ENCODE measurements around the gene MMEL1. TPM values are rescaled to one million over a fixed set of nuclear protein-coding genes. Genes with fewer than 3 reads are reported as not detected.

MMEL1 gene
- total and polyA plus RNA-seq, 2 donors (not counting 1 experiment from before 2014, with no cell fraction given), result not detected

DNA sequence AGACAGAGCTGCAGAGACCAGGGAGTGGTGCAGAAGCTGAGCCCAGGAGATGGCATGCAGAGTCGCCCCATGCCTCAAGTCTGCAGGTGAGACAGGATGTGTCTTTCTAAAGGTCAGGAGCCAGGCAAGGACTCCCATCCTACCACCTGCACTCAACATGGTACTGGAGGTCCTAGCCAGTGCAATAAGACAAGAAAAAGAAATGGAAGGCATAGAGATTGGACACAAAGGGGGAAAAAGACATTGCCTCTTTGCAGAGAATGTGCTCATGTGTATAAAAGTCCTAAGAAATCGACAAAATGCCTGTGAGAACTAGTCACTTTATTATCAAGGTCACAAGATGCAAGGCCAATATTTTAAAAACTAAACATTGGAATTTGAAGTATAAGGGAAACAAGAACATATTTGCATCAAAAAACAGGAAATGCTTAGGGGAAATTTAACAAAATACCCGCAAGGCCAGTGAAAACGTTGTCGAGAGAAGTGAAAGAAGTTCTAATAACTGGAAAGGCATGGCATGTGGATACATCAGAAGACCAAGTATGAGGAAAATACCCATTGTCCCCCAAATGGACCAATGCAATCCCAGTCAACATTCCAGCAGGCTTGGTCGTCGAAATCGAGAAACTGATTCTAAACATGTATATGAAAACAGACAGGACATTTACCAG lies 59.4 kb downstream of the MMEL1 start:
- no peak overlapping the region for H3K4me3 Mint-ChIP-seq
- CTCF ChIA-PET, result interaction anchor here (1.2 to 6.1 kb wide), 2 partner anchors 12 to 17 kb away, joined by 6 to 33 read pairs; partner anchors contain the start of gene TNFRSF14
- DNase-seq, result no peak
- H3K9me3 ChIP-seq (ENCODE audit: control extremely low read depth in 1 of 3, control insufficient read depth in 2 of 3, insufficient read depth in 1 of 3, low read length in 2 of 3), result peaks cover 0 to 8% (median 0%) of the 10 kb centered on the region in 3 donors
- no peak overlapping the region for H3K9ac ChIP-seq (ENCODE audit: low read length)
- H3K27me3 ChIP-seq (replicated peaks in 1 of 4; ENCODE audit: control extremely low read depth in 1 of 4, control insufficient read depth in 3 of 4, insufficient read depth in 4 of 4, low read length in 3 of 4), result no peaks in the 10 kb centered on the region
- H4K20me1 ChIP-seq (ENCODE audit: control insufficient read depth, insufficient read depth, low read length, poor library complexity, severe bottlenecking), result no peaks in the 10 kb centered on the region
- peaks cover 41% of the 10 kb centered on the region for H3K4me1 Mint-ChIP-seq
- no peaks in the 10 kb centered on the region for H3K79me2 ChIP-seq (ENCODE audit: control insufficient read depth, insufficient read depth, low read length)
- no peaks in the 10 kb centered on the region for H3K27me3 Mint-ChIP-seq
- H3K27ac Mint-ChIP-seq, result no peak overlapping the region
- TF ChIP-seq, protein P1, sequence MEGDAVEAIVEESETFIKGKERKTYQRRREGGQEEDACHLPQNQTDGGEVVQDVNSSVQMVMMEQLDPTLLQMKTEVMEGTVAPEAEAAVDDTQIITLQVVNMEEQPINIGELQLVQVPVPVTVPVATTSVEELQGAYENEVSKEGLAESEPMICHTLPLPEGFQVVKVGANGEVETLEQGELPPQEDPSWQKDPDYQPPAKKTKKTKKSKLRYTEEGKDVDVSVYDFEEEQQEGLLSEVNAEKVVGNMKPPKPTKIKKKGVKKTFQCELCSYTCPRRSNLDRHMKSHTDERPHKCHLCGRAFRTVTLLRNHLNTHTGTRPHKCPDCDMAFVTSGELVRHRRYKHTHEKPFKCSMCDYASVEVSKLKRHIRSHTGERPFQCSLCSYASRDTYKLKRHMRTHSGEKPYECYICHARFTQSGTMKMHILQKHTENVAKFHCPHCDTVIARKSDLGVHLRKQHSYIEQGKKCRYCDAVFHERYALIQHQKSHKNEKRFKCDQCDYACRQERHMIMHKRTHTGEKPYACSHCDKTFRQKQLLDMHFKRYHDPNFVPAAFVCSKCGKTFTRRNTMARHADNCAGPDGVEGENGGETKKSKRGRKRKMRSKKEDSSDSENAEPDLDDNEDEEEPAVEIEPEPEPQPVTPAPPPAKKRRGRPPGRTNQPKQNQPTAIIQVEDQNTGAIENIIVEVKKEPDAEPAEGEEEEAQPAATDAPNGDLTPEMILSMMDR (IDR thresholded peaks at IDR 0.05), result no peak
- TF ChIP-seq EZH2 (IDR thresholded peaks at IDR 0.05; ENCODE audit: borderline replicate concordance, insufficient read depth, low read depth, low read length, poor library complexity, severe bottlenecking), result no peak
- POLR2A ChIA-PET, result no interaction called here
- H3K4me3 ChIP-seq (ENCODE audit: control extremely low read depth in 1 of 5, extremely low read depth in 1 of 5, insufficient read depth in 1 of 5, low read depth in 2 of 5, low read length in 4 of 5), result no peak overlapping the region
- H3K36me3 ChIP-seq (replicated peaks in 1 of 2; ENCODE audit: control extremely low read depth in 1 of 2, control insufficient read depth in 1 of 2, extremely low read depth in 1 of 2, insufficient read depth in 2 of 2, low read length in 1 of 2), result no peaks in the 10 kb centered on the region
- ATAC-seq (ENCODE audit: low read depth), result no peak
- H2AFZ ChIP-seq (ENCODE audit: insufficient read depth, low read depth, low read length, poor library complexity, severe bottlenecking), result no peak overlapping the region
- peaks cover 9% of the 10 kb centered on the region for H3K9me3 Mint-ChIP-seq (ENCODE audit: insufficient read depth)
- H3K27ac ChIP-seq (ENCODE audit: low read length in 2 of 2), result no peak overlapping the region
- intact Hi-C loops (cut with micrococcal nuclease), result no loop called here
- peaks cover 28 to 32% of the 10 kb centered on the region in 2 donors for H3K4me1 ChIP-seq (ENCODE audit: control insufficient read depth in 2 of 2, insufficient read depth in 2 of 2, low read length in 2 of 2)
- H3K4me2 ChIP-seq (replicated peaks; ENCODE audit: low read depth, low read length, poor library complexity, severe bottlenecking), result no peak overlapping the region
- WGBS (ENCODE audit: insufficient coverage), result 67% methylated on average over 3 of the region's 8 CpGs

DNA sequence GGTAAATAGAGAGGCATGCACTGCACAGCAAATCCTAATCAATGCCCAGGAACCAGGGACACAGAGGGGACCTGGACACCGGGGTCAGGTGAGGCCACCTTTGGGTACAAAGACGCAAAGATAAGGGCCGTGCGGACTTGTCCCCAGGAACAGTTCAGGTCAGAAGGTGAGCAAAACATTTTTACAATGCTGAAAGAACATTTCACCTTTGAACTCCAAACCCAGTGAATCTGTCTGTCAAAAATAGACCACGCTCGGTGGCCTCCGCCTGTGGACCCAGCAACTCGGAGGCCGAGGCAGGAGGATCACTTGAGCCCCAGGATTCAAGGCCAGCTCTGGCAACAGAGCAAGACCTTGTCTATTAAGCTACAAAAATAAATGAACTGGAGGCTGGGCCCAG lies 61.5 kb downstream of the MMEL1 start:
- Histone ChIP-seq H3K4me2 (replicated peaks; ENCODE audit: low read depth, low read length, poor library complexity, severe bottlenecking) (no peak overlapping the region), H3K27me3 (replicated peaks in 1 of 4; ENCODE audit: control extremely low read depth in 1 of 4, control insufficient read depth in 3 of 4, insufficient read depth in 4 of 4, low read length in 3 of 4) (no peaks in the 10 kb centered on the region), H3K79me2 (ENCODE audit: control insufficient read depth, insufficient read depth, low read length) (no peaks in the 10 kb centered on the region), H4K20me1 (ENCODE audit: control insufficient read depth, insufficient read depth, low read length, poor library complexity, severe bottlenecking) (no peaks in the 10 kb centered on the region), H3K27ac (ENCODE audit: low read length in 2 of 2) (no peak overlapping the region), H3K4me1 (ENCODE audit: control insufficient read depth in 2 of 2, insufficient read depth in 2 of 2, low read length in 2 of 2) (peaks cover 9 to 12% of the 10 kb centered on the region in 2 donors), H3K36me3 (replicated peaks in 1 of 2; ENCODE audit: control extremely low read depth in 1 of 2, control insufficient read depth in 1 of 2, extremely low read depth in 1 of 2, insufficient read depth in 2 of 2, low read length in 1 of 2) (no peaks in the 10 kb centered on the region), H2AFZ (ENCODE audit: insufficient read depth, low read depth, low read length, poor library complexity, severe bottlenecking) (no peak overlapping the region), H3K4me3 (ENCODE audit: control extremely low read depth in 1 of 5, extremely low read depth in 1 of 5, insufficient read depth in 1 of 5, low read depth in 2 of 5, low read length in 4 of 5) (no peak overlapping the region), H3K9me3 (ENCODE audit: control extremely low read depth in 1 of 3, control insufficient read depth in 2 of 3, insufficient read depth in 1 of 3, low read length in 2 of 3) (peaks cover 0 to 8% (median 0%) of the 10 kb centered on the region in 3 donors), H3K9ac (ENCODE audit: low read length) (no peak overlapping the region)
- ChIA-PET CTCF (interaction anchor here (0.9 kb wide), 1 partner anchor 9 kb away, joined by 3 read pairs; no protein-coding TSS in a partner anchor), POLR2A (interaction anchor here (1.6 kb wide), 1 partner anchor 14 kb away, joined by 3 read pairs; no protein-coding TSS in a partner anchor)
- TF ChIP-seq, protein P1 (IDR thresholded peaks at IDR 0.05), result no peak
- TF ChIP-seq EZH2 (IDR thresholded peaks at IDR 0.05; ENCODE audit: borderline replicate concordance, insufficient read depth, low read depth, low read length, poor library complexity, severe bottlenecking), result no peak
- intact Hi-C loops (cut with micrococcal nuclease), result no loop called here
- WGBS (ENCODE audit: insufficient coverage), result 95% methylated on average over 9 of the region's 9 CpGs
- ATAC-seq (ENCODE audit: low read depth) (no peak), DNase-seq (no peak)
- Mint-ChIP-seq H3K4me1 (peaks cover 24% of the 10 kb centered on the region), H3K27me3 (no peaks in the 10 kb centered on the region), H3K27ac (no peak overlapping the region), H3K9me3 (ENCODE audit: insufficient read depth) (peaks cover 9% of the 10 kb centered on the region), H3K4me3 (no peak overlapping the region)

All from B cell (primary cell).